HCT116 (cell line): Measurements from ENCODE around the gene MYLK.

ENCODE experiments used
- EZH2 ChIP-seq: fragments of 200-600 bp; sonication (generic); IDR thresholded peaks from 2 replicates; pipeline ENCODE4 v1.6.1; 2017; ENCODE audit warnings: antibody characterized with exemption, mixed run types
- POLR2AphosphoS5 ChIP-seq: IDR thresholded peaks from 2 replicates; pipeline ENCODE4 v1.6.1; 2011; ENCODE audit warnings: mild to moderate bottlenecking, low read depth, low read length, moderate library complexity

- TF ChIP-seq EZH2 (no peak), POLR2AphosphoS5 (no peak)
Measured at GRCh38 chr3:123781571-123782275, 102.4 kb downstream of the MYLK start.
